RWPE1 (cell line): ENCODE measurements around the gene HTR3A.

Experiments
- CTCF ChIA-PET: fragments of 350-600 bp; sonication (Branson Sonifier 250); formaldehyde crosslinking; extraction: SDS; loops from one replicate; lab custom pipeline; 2021; lab: Yijun Ruan, JAX
- POLR2A ChIA-PET: fragments of 400-600 bp; formaldehyde crosslinking; extraction: SDS; loops from one replicate; lab custom pipeline; 2020; ENCODE audit warnings: antibody characterized with exemption; ENCODE audit not compliant: low non-redundant PET; lab: Yijun Ruan, JAX
- DNase-seq: peaks from one replicate; pipeline ENCODE4 v3.0.0; 2012; ENCODE audit warnings: low spot score
- H3K27ac ChIP-seq: fragments of 450-650 bp; 2 replicates; pipeline ENCODE4 v1.5.1; 2017
- TF ChIP-seq, protein P1 (sequence below): fragments of 450-650 bp; conservative IDR thresholded peaks from 2 replicates; pipeline ENCODE4 v1.5.1; 2017; ENCODE audit warnings: low read depth, mild to moderate bottlenecking

The HTR3A gene

DNA sequence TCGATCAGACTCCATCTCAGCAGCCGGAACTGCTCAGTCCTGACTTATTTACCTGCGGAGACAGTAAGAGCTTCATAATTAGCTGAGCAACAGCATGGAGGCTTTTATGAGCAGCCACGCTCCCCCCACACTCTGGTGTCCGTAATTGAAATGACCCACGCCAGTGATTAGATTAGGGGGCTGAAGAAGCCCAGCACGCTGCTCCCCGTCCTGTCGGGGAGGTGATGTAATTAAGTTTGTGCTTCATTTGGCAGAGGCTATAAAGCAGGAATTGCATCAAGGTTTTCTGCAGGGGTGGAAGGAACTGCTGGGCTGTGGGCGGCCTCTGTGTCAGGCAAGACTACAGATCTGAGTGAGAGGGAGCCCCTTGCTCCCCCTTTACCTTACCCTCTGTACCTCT lies 22.8 kb upstream of the HTR3A start:
- ChIA-PET POLR2A (no interaction called here), CTCF (interaction anchor here (1.0 kb wide), 1 partner anchor 246 kb away, joined by 3 read pairs; no protein-coding TSS in a partner anchor)
- TF ChIP-seq, protein P1, sequence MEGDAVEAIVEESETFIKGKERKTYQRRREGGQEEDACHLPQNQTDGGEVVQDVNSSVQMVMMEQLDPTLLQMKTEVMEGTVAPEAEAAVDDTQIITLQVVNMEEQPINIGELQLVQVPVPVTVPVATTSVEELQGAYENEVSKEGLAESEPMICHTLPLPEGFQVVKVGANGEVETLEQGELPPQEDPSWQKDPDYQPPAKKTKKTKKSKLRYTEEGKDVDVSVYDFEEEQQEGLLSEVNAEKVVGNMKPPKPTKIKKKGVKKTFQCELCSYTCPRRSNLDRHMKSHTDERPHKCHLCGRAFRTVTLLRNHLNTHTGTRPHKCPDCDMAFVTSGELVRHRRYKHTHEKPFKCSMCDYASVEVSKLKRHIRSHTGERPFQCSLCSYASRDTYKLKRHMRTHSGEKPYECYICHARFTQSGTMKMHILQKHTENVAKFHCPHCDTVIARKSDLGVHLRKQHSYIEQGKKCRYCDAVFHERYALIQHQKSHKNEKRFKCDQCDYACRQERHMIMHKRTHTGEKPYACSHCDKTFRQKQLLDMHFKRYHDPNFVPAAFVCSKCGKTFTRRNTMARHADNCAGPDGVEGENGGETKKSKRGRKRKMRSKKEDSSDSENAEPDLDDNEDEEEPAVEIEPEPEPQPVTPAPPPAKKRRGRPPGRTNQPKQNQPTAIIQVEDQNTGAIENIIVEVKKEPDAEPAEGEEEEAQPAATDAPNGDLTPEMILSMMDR = no peak
- no peak overlapping the region for H3K27ac ChIP-seq
- DNase-seq = no peak

DNA sequence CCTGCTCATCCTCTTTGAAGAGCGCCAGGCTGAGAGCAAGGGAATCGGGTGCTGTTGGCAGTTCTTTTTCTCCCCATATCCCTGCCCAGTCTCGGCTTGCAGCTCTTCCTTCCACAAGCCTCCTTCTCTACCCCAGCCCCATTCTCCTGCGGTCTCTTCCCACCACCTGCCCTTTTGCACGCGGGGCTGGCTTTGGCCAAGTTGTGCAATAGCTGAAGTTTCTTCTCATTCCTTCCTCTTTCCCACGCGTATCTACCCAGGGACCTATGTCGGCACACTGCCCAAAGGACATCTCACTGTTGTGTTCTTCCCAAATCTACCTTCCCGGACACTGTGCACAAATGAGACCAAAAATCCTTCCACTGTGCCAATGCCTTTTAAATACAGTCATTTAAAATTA lies 22.3 kb upstream of the HTR3A start:
- no peak for DNase-seq
- CTCF ChIA-PET = interaction anchor here (1.0 kb wide), 1 partner anchor 246 kb away, joined by 3 read pairs; no protein-coding TSS in a partner anchor
- no peak overlapping the region for H3K27ac ChIP-seq
- TF ChIP-seq, protein P1 = no peak
- POLR2A ChIA-PET = no interaction called here

DNA sequence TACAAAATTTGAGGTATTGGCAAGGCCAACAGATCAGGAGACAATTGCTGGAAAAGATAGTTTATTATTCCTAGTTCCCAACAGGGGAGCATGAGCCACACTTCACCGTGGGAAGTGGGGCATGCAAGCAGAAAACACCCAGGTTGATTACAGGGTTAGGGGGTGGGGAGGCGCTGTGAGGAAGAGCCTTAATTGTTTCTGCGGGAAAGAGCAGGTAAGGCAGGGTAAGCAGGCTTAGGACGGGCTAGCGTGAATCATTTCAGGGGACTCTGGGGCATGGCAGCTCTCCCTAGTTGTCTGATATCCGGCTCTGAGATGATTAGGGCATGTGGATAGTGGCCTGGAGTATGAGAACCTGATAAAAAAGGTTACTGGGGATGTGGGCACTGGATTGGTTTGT lies 20.7 kb upstream of the HTR3A start:
- ChIA-PET POLR2A (no interaction called here), CTCF (interaction anchor here (0.6 kb wide), 1 partner anchor 9 kb away, joined by 3 read pairs; no protein-coding TSS in a partner anchor)
- no peak for DNase-seq
- H3K27ac ChIP-seq = no peak overlapping the region
- TF ChIP-seq, protein P1 = no peak

DNA sequence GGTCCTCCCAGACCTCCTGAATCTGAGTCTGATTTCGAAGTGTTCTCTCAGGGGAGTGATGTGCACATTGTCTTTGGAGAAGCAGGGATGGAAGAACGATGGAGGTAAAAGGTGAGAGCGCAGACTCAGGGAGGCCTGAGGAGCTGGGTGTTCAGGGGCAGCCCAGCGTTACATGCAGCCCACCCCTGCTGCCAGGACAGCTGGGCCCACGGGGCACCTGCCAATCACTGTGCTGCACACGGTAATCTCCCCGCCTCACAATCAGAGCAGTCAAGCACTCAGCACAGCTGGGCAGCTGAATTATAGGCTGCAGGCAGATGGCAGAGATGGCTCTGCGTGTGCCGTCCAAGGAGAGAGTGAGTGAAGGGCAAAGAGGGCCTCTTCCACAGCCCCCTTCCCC lies 17.9 kb upstream of the HTR3A start:
- ChIA-PET CTCF (no interaction called here), POLR2A (no interaction called here)
- DNase-seq = no peak
- TF ChIP-seq, protein P1 = no peak
- H3K27ac ChIP-seq = no peak overlapping the region

DNA sequence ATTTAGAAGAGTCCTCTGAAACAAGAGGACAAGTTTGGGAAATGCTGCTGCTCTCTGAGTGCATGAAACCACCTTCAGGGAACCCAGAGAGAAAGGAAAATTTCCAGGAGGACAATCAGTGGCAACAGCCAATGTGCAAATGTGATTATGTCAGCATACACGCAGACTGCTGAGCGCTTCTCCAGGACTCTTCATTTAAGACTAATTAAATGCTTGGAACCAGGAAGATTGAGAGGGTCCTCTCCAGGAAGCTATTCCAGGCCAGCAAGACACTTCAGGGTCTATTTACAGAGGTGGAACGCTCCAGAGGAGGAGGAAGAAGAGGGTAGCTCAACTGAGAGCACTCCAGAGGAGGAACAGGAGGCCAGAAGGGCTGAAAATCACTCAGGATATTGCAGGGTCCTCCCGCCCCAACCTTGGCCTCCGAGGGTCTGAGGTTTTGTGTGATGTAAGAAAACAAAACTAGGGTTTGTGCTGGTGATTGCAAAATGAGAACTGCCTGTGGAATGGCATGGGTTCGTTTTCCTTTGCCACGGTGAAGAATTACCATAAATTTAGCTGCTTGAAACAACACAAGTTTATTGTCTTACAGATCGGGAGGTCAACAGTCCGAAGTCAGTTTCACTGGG lies 14.1 kb upstream of the HTR3A start:
- CTCF ChIA-PET = no interaction called here

DNA sequence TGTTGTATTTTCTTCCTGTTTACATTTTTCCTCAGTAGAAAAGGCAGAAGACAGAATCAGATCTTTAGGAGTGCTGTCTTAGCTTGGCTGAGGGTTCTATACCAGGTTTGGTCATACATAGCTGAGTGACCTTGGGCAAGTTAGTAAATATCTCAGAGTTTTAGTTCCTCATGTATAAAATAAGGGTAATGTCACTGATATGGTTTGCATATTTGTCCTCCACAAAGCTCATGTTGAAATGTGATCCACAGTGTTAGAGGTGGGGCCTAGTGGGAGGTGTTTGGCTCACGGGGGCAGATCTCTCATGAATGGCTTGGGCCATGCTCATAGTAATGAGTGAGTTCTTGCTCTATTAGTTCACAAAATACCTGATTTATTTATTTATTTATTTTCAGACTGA lies 7.5 kb upstream of the HTR3A start:
- ChIA-PET POLR2A (no interaction called here), CTCF (no interaction called here)
- no peak overlapping the region for H3K27ac ChIP-seq
- TF ChIP-seq, protein P1 = no peak
- no peak for DNase-seq

More for the DNA sequence above, 14.1 kb upstream of the HTR3A start:
- no peak overlapping the region for H3K27ac ChIP-seq
- TF ChIP-seq, protein P1 = no peak
- DNase-seq = no peak
- POLR2A ChIA-PET = no interaction called here
